NB4 (cell line): ENCODE data around the gene BRSK2.

Source experiments
- CTCF ChIP-seq: IDR thresholded peaks from one replicate; pipeline ENCODE4 v1.5.1; 2012; ENCODE audit warnings: low read depth, low read length
- MAX ChIP-seq: IDR thresholded peaks from 2 replicates; pipeline ENCODE4 v1.6.1; 2011; ENCODE audit warnings: low read depth, low read length
- MYC ChIP-seq: IDR thresholded peaks from 2 replicates; pipeline ENCODE4 v1.6.1; 2011; ENCODE audit warnings: low read depth, low read length
- POLR2A ChIP-seq: IDR thresholded peaks from 2 replicates; pipeline ENCODE4 v1.6.1; 2011; ENCODE audit warnings: mild to moderate bottlenecking; ENCODE audit not compliant: insufficient read length; ENCODE audit errors: extremely low read depth

DNA sequence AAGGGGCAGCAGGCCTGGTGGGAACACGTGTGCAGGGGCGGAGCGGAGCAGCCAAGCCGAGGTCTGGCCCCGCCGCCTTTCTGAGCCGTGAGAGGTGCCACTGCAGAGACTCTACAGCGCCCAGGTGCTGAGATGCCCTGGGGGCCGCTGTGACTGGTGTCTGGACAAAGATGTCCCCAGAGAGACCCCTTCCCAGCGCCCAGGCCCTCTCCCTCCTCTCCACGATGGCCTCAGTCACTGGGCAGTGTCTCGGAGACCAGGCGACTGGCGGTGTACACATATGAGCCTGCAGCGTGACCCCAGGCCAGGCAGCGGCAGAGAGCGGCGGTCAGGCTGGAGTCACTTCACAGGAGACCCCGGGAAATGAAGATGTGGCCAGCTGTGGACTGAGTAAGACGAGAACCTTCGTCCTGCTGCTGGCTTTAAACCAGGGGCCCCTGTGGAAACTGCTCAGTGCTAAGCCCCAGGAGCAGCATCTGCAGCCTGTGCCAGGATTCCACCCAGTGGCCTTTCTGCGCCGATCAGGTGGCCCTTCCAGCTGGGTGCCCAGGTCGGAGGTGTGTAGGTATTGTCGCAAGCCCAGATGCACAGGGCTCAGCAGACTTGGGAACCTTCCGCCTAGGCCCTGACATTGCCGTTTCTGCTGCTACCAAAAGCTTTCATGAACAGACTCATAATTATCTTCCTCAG, 62.2 kb downstream of the BRSK2 start:
- TF ChIP-seq CTCF = no peak
- no peak for TF ChIP-seq POLR2A
- no peak for TF ChIP-seq MAX
- TF ChIP-seq MYC = no peak
